Activated gamma-delta T cell treated with Interleukin-2 at 50 U/mL for 16 hours (primary cell): Measurements from ENCODE around the gene CKAP4.
A peak's percentile ranks its signal among the peaks of the same experiment; 100 is the strongest.

Experiments used
- DNase-seq: peaks from one replicate; pipeline ENCODE4 v3.0.0-alpha.2; 2020

Gene CKAP4

DNA sequence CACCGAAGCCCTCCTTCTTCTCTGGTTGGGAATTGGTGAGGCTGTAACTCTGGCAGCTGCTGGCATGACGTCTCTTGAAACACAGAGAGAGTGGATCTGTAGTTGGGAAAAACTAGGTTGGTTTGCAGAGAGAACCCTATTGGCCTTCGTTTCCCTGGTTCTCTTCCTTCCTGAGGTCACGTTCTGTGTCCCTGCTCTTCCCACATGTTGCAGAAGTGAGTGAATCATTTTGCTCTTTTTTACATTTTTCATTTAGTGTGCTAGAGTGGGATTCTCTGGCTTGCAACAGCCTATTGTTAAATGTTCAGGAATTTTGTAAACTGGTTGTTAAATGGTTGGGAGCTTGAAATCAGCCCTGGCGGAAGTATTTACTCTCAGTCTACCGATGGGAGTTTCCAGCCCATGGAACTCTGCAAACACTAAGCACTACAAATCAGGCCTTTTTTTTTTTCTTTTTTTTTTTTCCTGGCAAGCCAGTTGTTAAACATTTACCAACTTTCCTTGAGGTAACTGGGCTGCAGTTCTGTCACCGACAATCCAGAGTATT lies 26.8 kb upstream of the CKAP4 start:
- no peak for DNase-seq

- DNase-seq = no peak
These were observed 26.2 kb upstream of the CKAP4 start for GRCh38 chr12:106274012-106274411.

DNA sequence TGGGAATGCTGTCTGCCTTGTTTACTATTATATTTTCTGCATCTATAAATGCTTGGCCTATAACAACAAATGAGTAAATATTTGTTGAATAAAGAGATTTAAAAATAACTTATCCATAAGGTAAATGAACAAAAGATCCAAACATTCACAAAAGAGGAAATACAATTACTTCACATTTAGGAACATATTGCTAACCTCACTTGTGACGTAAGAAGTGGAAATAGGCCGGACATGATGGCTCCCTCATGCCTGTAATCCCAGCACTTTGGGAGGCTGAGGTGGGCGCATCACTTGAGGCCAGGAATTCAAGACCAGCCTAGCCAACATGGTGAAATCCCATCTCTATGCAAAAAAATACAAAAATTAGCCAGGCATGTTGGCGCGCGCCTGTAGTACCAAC lies 25.7 kb upstream of the CKAP4 start:
- DNase-seq = no peak

GRCh38 chr12:106271575-106272505 lies 24.0 kb upstream of the CKAP4 start:
- no peak for DNase-seq

GRCh38 chr12:106269150-106269771 lies 21.4 kb upstream of the CKAP4 start:
- no peak for DNase-seq

- no peak for DNase-seq
These were observed 19.7 kb upstream of the CKAP4 start for GRCh38 chr12:106267535-106267934.

DNA sequence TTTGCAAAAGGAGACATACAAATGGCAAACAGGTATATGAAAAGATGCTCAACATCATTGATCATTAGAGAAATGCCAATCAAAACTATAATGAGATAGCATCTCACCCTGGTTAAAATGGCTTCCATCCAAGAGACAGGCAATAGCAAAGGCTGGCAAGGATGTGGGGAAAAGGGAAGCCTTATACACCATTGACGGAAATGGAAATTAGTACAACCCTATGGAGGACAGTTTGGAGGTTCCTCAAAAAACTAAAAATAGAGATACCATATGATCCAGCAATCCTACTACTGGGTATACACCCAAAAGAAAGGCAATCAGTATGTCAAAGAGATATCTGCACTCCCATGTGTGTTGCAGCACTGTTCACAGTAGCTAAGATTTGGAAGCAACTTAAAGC lies 17.3 kb upstream of the CKAP4 start:
- no peak for DNase-seq

DNA sequence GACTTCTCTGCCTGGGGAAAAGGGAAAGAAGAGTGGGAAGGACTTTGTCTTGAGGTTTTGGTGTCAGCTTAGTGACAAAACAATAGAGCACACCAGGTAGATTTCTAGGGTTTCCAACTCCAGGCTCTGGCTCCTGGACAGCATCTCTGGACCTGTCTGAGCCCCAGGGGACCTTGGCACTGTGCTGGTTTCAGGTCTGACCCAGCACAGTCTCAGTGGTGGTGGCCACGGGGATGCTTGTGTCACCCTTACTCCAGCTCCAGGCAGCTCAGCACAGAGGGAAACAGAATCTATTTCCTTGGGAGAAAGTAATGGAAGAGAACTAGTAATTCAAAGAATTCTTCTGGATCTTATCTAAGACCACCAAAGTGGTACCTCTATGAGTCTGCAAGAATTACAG lies 11.1 kb upstream of the CKAP4 start:
- no peak for DNase-seq

GRCh38 chr12:106258226-106258625 lies 10.4 kb upstream of the CKAP4 start:
- DNase-seq = no peak

DNA sequence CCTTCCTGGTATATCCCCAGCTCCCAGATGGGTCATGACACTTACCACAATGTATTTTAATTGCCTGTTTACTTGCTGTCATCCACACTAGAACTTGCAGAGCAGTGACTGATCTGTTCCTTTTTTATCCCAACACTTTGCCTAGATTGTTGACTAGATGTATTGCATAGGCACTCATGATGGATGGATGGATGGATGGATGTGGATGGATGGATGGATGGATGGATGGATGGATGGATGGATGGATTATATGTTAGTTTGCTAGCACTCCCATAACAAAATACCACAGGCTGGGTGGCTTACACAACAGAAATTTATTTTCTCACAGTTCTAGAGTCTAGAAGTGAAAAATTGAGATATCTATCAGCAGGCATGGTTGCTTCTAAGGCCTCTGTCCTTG lies 8.7 kb upstream of the CKAP4 start:
- DNase-seq = no peak

- no peak for DNase-seq
These were observed 8.1 kb upstream of the CKAP4 start for GRCh38 chr12:106255952-106256351.

GRCh38 chr12:106255493-106255892 lies 7.7 kb upstream of the CKAP4 start:
- DNase-seq = no peak

GRCh38 chr12:106254724-106255123 lies 6.9 kb upstream of the CKAP4 start:
- no peak for DNase-seq

- no peak for DNase-seq
These were observed 4.0 kb upstream of the CKAP4 start for GRCh38 chr12:106251631-106252455.

DNA sequence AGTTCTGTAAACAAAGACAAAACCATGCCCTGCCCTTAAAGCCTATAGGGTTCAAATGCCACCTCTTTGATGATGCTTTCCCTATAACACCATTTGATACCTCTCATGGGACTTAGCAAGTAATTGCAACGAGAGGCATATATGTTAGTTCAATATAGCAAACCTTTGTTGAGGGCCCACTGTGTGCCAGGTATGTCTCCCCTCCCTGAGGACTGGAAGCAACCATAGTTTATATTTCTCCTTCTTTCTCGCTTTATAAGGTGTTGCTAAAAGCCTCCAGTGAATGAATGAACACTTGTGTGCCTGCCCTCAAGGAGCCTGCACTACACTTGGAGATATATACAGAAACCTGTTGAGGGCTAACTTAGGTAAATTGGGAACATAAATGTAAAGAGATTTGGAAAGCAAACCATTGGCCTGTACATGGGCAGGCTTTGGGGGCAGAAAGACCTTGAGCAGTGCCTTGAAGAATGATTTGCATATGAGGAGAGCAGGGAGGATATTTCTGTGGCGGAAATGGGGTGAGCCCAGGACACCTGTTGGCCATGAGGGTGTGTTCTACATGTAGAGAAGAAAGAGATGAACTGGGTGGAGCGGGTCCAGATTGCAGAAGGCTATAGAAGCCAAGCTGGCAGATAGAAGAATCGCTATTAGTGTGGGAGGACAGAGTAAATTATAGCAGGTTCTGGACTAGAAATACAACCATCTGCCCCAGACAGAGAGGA lies 1.8 kb upstream of the CKAP4 start:
- no peak for DNase-seq

DNA sequence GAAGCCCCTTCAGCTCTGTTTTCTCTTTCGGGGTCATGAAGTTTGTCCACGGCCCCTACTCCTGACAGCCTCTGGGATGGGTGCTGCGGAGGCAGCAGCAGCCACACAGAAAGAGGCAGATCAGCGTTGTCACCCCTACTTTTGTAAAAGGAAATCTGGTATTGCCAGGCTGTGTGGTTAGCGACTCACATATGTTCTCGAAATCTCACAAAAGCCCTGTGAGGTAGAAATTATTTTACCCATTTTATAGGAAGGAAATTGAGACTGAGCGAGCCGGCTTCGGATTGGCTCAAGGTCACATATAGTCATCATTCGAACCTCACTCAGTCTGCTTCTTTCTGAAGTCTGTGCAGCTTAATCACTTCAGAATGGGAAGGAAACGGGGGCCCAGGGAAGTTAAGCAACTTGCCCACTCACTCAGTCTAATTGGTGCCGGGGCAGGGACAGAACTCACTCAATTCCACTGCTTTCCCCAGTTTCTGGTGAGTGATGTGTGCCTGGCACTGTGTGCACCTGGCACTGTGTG lies 1.1 kb upstream of the CKAP4 start:
- peak; percentile 17 for DNase-seq

GRCh38 chr12:106248312-106248845 lies 559 bp upstream of the CKAP4 start:
- peak; percentile 12 for DNase-seq

GRCh38 chr12:106246891-106247673 lies 738 bp downstream of the CKAP4 start:
- DNase-seq = peak; percentile 56

DNA sequence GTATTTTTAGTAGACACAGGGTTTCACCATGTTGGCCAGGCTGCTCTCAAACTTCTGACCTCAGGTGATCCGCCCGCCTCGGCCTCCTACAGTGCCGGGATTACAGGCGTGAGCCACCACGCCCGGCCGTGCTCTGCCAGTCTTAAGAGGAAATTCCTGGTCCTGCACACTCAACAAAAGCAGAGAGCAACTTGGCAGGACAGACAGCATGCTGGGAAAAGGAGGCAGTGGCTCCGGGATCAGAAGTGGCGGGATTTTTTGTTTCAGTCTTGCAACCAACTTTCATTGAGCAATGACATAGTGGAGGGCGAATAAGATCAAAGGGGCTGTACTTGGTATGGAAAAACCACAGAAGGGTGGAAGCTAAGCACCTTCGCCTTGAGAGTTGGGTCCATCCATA lies 2.1 kb downstream of the CKAP4 start:
- no peak for DNase-seq

- DNase-seq = no peak
These were observed 4.2 kb downstream of the CKAP4 start for GRCh38 chr12:106243620-106244019.

- DNase-seq = no peak
These were observed 7.0 kb downstream of the CKAP4 start for GRCh38 chr12:106240821-106241220.
